BLaER1 treated with 17β-estradiol and CSF1 and Interleukin-3, amounts not matched to agents 10 nM and 100 nM (cell line): ENCODE data around the gene LRCH3.

ENCODE experiments used
- H3K27ac ChIP-seq, 11 experiments: shearing (Covaris generic); formaldehyde crosslinking; 2 replicates each; pipeline ENCODE4 v1.8.1; 2022
- H3K27me3 ChIP-seq, 11 experiments: shearing (Covaris generic); formaldehyde crosslinking; 2 replicates each; pipeline ENCODE4 v1.8.1; 2022
- H3K36me3 ChIP-seq, 11 experiments: shearing (Covaris generic); formaldehyde crosslinking; 2 replicates each; pipeline ENCODE4 v1.8.1; 2022
- H3K4me1 ChIP-seq, 10 experiments: shearing (Covaris generic); formaldehyde crosslinking; 2 replicates each; pipeline ENCODE4 v1.8.1; 2022
- H3K4me2 ChIP-seq, 11 experiments: shearing (Covaris generic); formaldehyde crosslinking; 2 replicates each; pipeline ENCODE4 v1.8.1; 2022
- H3K4me3 ChIP-seq, 10 experiments: shearing (Covaris generic); formaldehyde crosslinking; 2 replicates each; pipeline ENCODE4 v1.8.1; 2022
- H3K9ac ChIP-seq, 11 experiments: shearing (Covaris generic); formaldehyde crosslinking; 2 replicates each; pipeline ENCODE4 v1.8.1; 2022
- H3K9me3 ChIP-seq, 11 experiments: shearing (Covaris generic); formaldehyde crosslinking; replicated peaks in 1 of 11; 2 replicates each; pipeline ENCODE4 v1.8.1; 2022
- H4K20me1 ChIP-seq, 11 experiments: shearing (Covaris generic); formaldehyde crosslinking; 2 replicates each; pipeline ENCODE4 v1.8.1; 2022
- Cebpa-rat ChIP-seq, 11 experiments: shearing (Covaris generic); IDR thresholded peaks; 2 replicates each; pipeline ENCODE4 v1.8.1; 2022

LRCH3 gene

DNA sequence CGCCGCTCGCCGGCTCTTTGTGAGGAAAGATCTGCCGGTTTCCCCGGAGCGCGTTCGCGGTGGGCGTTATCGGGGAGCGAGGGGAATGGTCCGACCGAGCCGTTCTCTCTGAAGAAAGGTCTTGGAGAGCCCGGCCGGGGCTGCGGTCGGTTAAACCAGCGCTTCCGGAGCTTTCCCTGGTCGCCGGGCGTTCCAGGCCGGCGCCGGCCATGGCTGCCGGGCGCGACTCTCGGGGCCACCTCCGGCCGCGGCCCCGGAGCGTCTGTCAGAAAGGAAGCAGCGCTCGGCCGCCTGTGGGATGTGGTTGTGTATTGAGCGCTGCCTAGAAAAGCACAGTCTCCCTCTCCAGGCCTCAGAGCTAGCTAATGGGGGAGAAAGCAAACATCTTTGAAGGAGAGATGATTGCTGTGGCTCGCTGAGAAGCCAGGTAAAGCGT lies 40.6 kb upstream of the LRCH3 start:
- Histone ChIP-seq H3K4me1 (peaks cover 39 to 71% (median 58%) of the 10 kb centered on the region in 10 experiments), H3K27ac (peak overlapping the region; percentile 85 to 99 (median 97)), H3K9me3 (no peaks in the 10 kb centered on the region), H3K36me3 (peaks cover 0 to 10% (median 0%) of the 10 kb centered on the region in 11 experiments; a peak in 7 of 22 replicates), H4K20me1 (peaks cover 27 to 52% (median 46%) of the 10 kb centered on the region in 11 experiments; a peak in 20 of 22 replicates), H3K27me3 (no peaks in the 10 kb centered on the region), H3K4me3 (peak overlapping the region; percentile 70 to 99 (median 96)), H3K4me2 (peak overlapping the region; percentile 74 to 95 (median 92)), H3K9ac (peak overlapping the region; percentile 91 to 99 (median 97))
- no peak for TF ChIP-seq Cebpa-rat (IDR thresholded peaks at IDR 0.05)

- H3K27me3 ChIP-seq: no peaks in the 10 kb centered on the region
- peak overlapping the region; percentile 91 to 99 (median 97) for H3K9ac ChIP-seq
- no peaks in the 10 kb centered on the region for H3K9me3 ChIP-seq
- peaks cover 29 to 58% (median 52%) of the 10 kb centered on the region in 11 experiments; a peak in 20 of 22 replicates for H4K20me1 ChIP-seq
- peak; percentile 8 to 99 (median 95); a peak in 18 of 22 replicates for TF ChIP-seq Cebpa-rat (IDR thresholded peaks at IDR 0.05)
- peak overlapping the region; percentile 70 to 99 (median 96) for H3K4me3 ChIP-seq
- peak overlapping the region; percentile 74 to 95 (median 92) for H3K4me2 ChIP-seq
- H3K36me3 ChIP-seq: peaks cover 2 to 17% (median 6%) of the 10 kb centered on the region in 11 experiments; a peak in 21 of 22 replicates
- peaks cover 39 to 68% (median 56%) of the 10 kb centered on the region in 10 experiments for H3K4me1 ChIP-seq
- H3K27ac ChIP-seq: peak overlapping the region; percentile 85 to 99 (median 97)
Observed at GRCh38 chr3:197750858-197751737, 40.0 kb upstream of the LRCH3 start.

DNA sequence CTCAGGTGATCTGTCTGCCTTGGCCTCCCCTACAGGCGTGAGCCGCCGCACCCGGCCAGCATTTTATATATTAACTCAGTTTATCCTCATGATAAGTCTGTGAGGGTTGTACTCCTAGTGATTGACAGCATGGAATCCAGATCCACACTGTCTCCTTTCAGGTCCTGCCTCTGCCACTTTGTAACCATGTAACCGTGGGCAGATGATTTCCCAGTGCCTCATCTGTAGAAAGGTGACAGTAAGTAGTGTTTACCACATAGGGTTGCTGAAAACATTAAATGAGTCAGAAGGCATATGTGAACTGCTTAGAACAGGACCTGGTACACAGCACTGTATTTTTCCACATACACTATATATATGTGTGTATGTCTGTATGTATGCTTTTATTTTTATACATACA lies 38.9 kb upstream of the LRCH3 start:
- no peak for TF ChIP-seq Cebpa-rat (IDR thresholded peaks at IDR 0.05)
- Histone ChIP-seq H3K36me3 (peaks cover 12 to 27% (median 16%) of the 10 kb centered on the region in 11 experiments; a peak in 21 of 22 replicates), H4K20me1 (peaks cover 30 to 68% (median 58%) of the 10 kb centered on the region in 11 experiments; a peak in 20 of 22 replicates), H3K4me1 (peaks cover 39 to 58% (median 49%) of the 10 kb centered on the region in 10 experiments), H3K27me3 (no peaks in the 10 kb centered on the region), H3K4me3 (peak overlapping the region; percentile 70 to 99 (median 96)), H3K9me3 (peaks cover 0 to 4% (median 0%) of the 10 kb centered on the region in 11 experiments; a peak in 1 of 22 replicates), H3K27ac (peak overlapping the region; percentile 85 to 99 (median 97); a peak in 21 of 22 replicates), H3K4me2 (peak overlapping the region; percentile 74 to 95 (median 92)), H3K9ac (peak overlapping the region; percentile 91 to 99 (median 97))

DNA sequence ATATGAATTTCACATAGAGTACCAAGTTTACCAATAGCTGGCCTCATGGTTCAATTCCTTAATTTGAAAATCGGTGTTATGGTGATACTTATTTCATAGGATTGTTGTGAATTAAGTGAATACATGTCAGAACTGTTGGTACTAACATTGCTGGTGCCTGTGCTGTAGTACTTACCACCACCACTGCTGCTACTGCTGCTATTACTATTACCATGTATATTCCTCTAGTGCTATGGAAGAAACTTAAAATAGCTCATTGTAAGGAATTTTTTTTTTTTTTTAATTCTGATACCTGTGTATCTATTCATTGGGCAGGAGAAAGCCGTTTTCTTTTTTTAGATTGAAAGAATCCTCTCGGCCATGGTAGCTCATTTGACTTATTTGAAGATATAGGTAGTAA lies 37.8 kb upstream of the LRCH3 start:
- peaks cover 36 to 52% (median 44%) of the 10 kb centered on the region in 10 experiments for H3K4me1 ChIP-seq
- peaks cover 30 to 79% (median 64%) of the 10 kb centered on the region in 11 experiments; a peak in 20 of 22 replicates for H4K20me1 ChIP-seq
- no peaks in the 10 kb centered on the region for H3K27me3 ChIP-seq
- peaks cover 0 to 15% (median 10%) of the 10 kb centered on the region in 11 experiments; a peak in 13 of 22 replicates for H3K9me3 ChIP-seq
- peak overlapping the region in 8 of 11 experiments; percentile 30 to 64 (median 44); a peak in 9 of 22 replicates for H3K9ac ChIP-seq
- TF ChIP-seq Cebpa-rat (IDR thresholded peaks at IDR 0.05): no peak
- peak overlapping the region; percentile 32 to 94 (median 74) for H3K4me2 ChIP-seq
- H3K27ac ChIP-seq: peak overlapping the region in 6 of 11 experiments; percentile 46 to 96 (median 54); a peak in 11 of 22 replicates
- H3K36me3 ChIP-seq: peaks cover 23 to 39% (median 27%) of the 10 kb centered on the region in 11 experiments
- H3K4me3 ChIP-seq: peak overlapping the region in 3 of 10 experiments; percentile 12 to 30 (median 24); a peak in 3 of 20 replicates

DNA sequence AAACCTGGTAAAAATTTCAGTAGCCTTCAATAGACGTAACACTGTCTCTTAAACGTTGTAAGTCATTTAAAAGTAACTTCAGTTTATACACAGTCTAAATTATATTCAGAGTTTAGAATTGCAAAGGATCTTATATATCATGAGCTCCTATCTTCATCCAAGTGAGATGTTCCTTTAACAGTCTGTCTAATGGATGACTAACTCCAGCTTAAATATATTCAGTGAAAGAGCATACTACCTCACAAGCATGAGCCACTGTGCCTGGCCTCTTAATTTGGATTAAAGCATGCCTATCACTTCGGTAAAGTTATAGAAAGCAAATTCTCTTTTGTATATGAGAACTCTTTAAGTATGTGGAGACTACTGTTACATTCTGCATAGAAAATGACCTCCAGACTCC lies 34.4 kb upstream of the LRCH3 start:
- TF ChIP-seq Cebpa-rat (IDR thresholded peaks at IDR 0.05): no peak
- Histone ChIP-seq H4K20me1 (peaks cover 52 to 100% (median 84%) of the 10 kb centered on the region in 11 experiments; a peak in 21 of 22 replicates), H3K9me3 (peaks cover 0 to 35% (median 26%) of the 10 kb centered on the region in 11 experiments; a peak in 15 of 22 replicates), H3K4me1 (peaks cover 22 to 37% (median 30%) of the 10 kb centered on the region in 10 experiments), H3K27ac (no peak overlapping the region), H3K27me3 (no peaks in the 10 kb centered on the region), H3K9ac (no peak overlapping the region), H3K36me3 (peaks cover 57 to 72% (median 61%) of the 10 kb centered on the region in 11 experiments), H3K4me3 (no peak overlapping the region), H3K4me2 (no peak overlapping the region)

- Histone ChIP-seq H4K20me1 (peaks cover 53 to 100% (median 83%) of the 10 kb centered on the region in 11 experiments; a peak in 21 of 22 replicates), H3K9me3 (peaks cover 0 to 35% (median 26%) of the 10 kb centered on the region in 11 experiments; a peak in 15 of 22 replicates), H3K9ac (no peak overlapping the region), H3K4me3 (no peak overlapping the region), H3K27me3 (no peaks in the 10 kb centered on the region), H3K27ac (no peak overlapping the region), H3K36me3 (peaks cover 75 to 86% (median 80%) of the 10 kb centered on the region in 11 experiments), H3K4me2 (no peak overlapping the region), H3K4me1 (peaks cover 4 to 19% (median 13%) of the 10 kb centered on the region in 10 experiments; a peak in 17 of 20 replicates)
- TF ChIP-seq Cebpa-rat (IDR thresholded peaks at IDR 0.05): no peak
Observed at GRCh38 chr3:197758512-197758911, 32.5 kb upstream of the LRCH3 start.

DNA sequence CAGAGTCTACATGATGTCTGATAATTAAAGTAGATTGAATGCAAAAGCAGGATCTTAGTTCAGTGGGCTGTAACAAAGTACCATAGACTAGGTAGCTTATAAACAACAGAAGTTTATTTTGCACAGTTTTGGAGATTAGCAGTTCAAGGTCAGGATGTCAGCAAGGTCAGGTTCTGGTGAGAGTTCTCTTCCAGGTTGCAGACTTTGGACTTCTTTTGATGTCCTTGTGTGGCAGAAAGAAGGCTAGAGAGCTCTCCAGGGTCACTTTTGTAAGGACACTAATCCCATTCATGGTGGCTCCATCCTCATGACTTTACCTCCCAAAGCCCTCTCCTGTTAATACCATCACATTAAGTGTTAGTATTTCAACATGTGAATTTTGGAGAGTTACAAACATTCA lies 29.3 kb upstream of the LRCH3 start:
- Histone ChIP-seq H3K27me3 (no peaks in the 10 kb centered on the region), H3K4me1 (no peaks in the 10 kb centered on the region), H3K9me3 (peaks cover 0 to 33% (median 26%) of the 10 kb centered on the region in 11 experiments; a peak in 15 of 22 replicates), H3K27ac (no peak overlapping the region), H3K9ac (no peak overlapping the region), H3K4me3 (no peak overlapping the region), H3K36me3 (peaks cover 95 to 100% (median 100%) of the 10 kb centered on the region in 11 experiments), H3K4me2 (no peak overlapping the region), H4K20me1 (peaks cover 36 to 100% (median 82%) of the 10 kb centered on the region in 11 experiments; a peak in 21 of 22 replicates)
- TF ChIP-seq Cebpa-rat (IDR thresholded peaks at IDR 0.05): no peak

- H3K4me2 ChIP-seq: no peak overlapping the region
- peaks cover 97 to 100% (median 100%) of the 10 kb centered on the region in 11 experiments for H3K36me3 ChIP-seq
- TF ChIP-seq Cebpa-rat (IDR thresholded peaks at IDR 0.05): no peak
- H3K9ac ChIP-seq: no peak overlapping the region
- H3K27me3 ChIP-seq: no peaks in the 10 kb centered on the region
- H3K9me3 ChIP-seq: peaks cover 0 to 7% (median 0%) of the 10 kb centered on the region in 11 experiments; a peak in 1 of 22 replicates
- no peak overlapping the region for H3K27ac ChIP-seq
- peaks cover 0 to 99% (median 65%) of the 10 kb centered on the region in 11 experiments; a peak in 19 of 22 replicates for H4K20me1 ChIP-seq
- no peaks in the 10 kb centered on the region for H3K4me1 ChIP-seq
- H3K4me3 ChIP-seq: no peak overlapping the region
Observed at GRCh38 chr3:197775317-197775716, 15.7 kb upstream of the LRCH3 start.
